ENCODE results near the gene SNAI3.

GRCh38 chr16:88716601-88717001 is 30.3 kb upstream of the SNAI3 start:
- no peak for TF ChIP-seq EZH2 (IDR thresholded peaks at IDR 0.05; ENCODE audit: borderline replicate concordance, low read length)
- TF ChIP-seq CTCF (conservative IDR thresholded peaks at IDR 0.05 in 1 of 2, IDR thresholded peaks at IDR 0.05 in 1 of 2; ENCODE audit: extremely low read depth in 1 of 2, insufficient read depth in 1 of 2, low read depth in 1 of 2, low read length in 2 of 2): no peak
